K562 (cell line): ENCODE results near the gene TMEM203. TPM values are rescaled to one million over a fixed set of nuclear protein-coding genes. Genes with fewer than 3 reads are reported as not detected.
A peak's percentile ranks its signal among the peaks of the same experiment; 100 is the strongest.

Experiments used
- C11orf30 ChIP-seq: fragments of 450-650 bp; IDR thresholded peaks from 2 replicates; pipeline ENCODE4 v1.6.1; 2016; ENCODE audit warnings: low read depth, mild to moderate bottlenecking
- FOXK1 ChIP-seq: sonication (generic); formaldehyde crosslinking; IDR thresholded peaks from 2 replicates; pipeline ENCODE4 v1.8.0; 2022; ENCODE audit warnings: missing genetic modification reagents, mild to moderate bottlenecking, borderline replicate concordance
- KDM4B ChIP-seq, 2 experiments: fragments of 450-650 bp in 1 of 2; sonication (generic) in 1 of 2; IDR thresholded peaks; 2 replicates each; pipeline ENCODE4 v1.6.1; 2016 to 2017; ENCODE audit warnings: borderline replicate concordance in 2 of 2, antibody characterized with exemption in 1 of 2, low read depth in 1 of 2, mild to moderate bottlenecking in 1 of 2
- MAFG ChIP-seq: fragments of 450-650 bp; conservative IDR thresholded peaks from 2 replicates; pipeline ENCODE4 v1.6.1; 2016; ENCODE audit warnings: missing genetic modification characterization, missing compliant biosample characterization
- MYBL2 ChIP-seq, 2 experiments: fragments of 450-650 bp in 1 of 2; sonication (generic) in 1 of 2; formaldehyde crosslinking in 1 of 2; IDR thresholded peaks; 2 replicates each; pipeline versions ENCODE4 v1.6.1 to v1.8.1; 2017 to 2022; ENCODE audit warnings: borderline replicate concordance in 1 of 2, inconsistent platforms in 1 of 2, low read depth in 1 of 2, mild to moderate bottlenecking in 1 of 2, missing genetic modification reagents in 1 of 2, moderate library complexity in 1 of 2
- PTRF ChIP-seq: fragments of 450-650 bp; IDR thresholded peaks from 2 replicates; pipeline ENCODE4 v1.6.1; 2016; ENCODE audit warnings: mild to moderate bottlenecking, missing genetic modification characterization, missing compliant biosample characterization
- SMAD2 ChIP-seq: fragments of 150-350 bp; IDR thresholded peaks from 2 replicates; pipeline ENCODE4 v1.6.1; 2014; ENCODE audit warnings: low read depth, mild to moderate bottlenecking, low read length
- SMARCA5 ChIP-seq: fragments of 450-650 bp; IDR thresholded peaks from 2 replicates; pipeline ENCODE4 v1.6.1; 2016
- TEAD4 ChIP-seq, 2 experiments: sonication (generic) in 1 of 2; formaldehyde crosslinking in 1 of 2; IDR thresholded peaks; 2 replicates each; pipeline versions ENCODE4 v1.6.1 to v1.8.0; 2012 to 2022; ENCODE audit warnings: borderline replicate concordance in 1 of 2, inconsistent platforms in 1 of 2, low read length in 1 of 2, mild to moderate bottlenecking in 1 of 2, missing genetic modification reagents in 1 of 2
- ZNF239 ChIP-seq: fragments of 250-450 bp; sonication (Bioruptor Pico); IDR thresholded peaks from 2 replicates; pipeline ENCODE4 v1.4.0; 2020; ENCODE audit warnings: mild to moderate bottlenecking
- ZNF408 ChIP-seq: fragments of 250-450 bp; sonication (Bioruptor Pico); IDR thresholded peaks from 2 replicates; pipeline ENCODE4 v1.4.0; 2020; ENCODE audit warnings: low read depth, mild to moderate bottlenecking, moderate library complexity
- polyA plus RNA-seq, 8 experiments: library from polyadenylated mRNA; depleted of rRNA in 4 of 8; stranded (reverse) in 5 of 8; unstranded in 3 of 8; fragments of >200 nt; fragmentation: Nextera tagmentation in 2 of 8; fragmentation: Illumina TruSeq in 1 of 8; extraction: Ambion mirVana in 2 of 8; extraction: Trizol in 1 of 8; gene quantifications; 2 replicates each; pipeline versions ENCODE4 v1.2.1 to v1.2.3, GENCODE V29; 2011 to 2014; ENCODE audit warnings: inconsistent platforms in 1 of 8, missing spikeins in 1 of 8
- total RNA-seq, 7 experiments: library from RNA; depleted of rRNA in 6 of 7; stranded (reverse); fragments of >200 nt in 6 of 7; fragmentation: Illumina TruSeq in 2 of 7; extraction: Trizol in 2 of 7; gene quantifications; 2 replicates each; pipeline versions ENCODE4 v1.2.1 to v1.2.3, GENCODE V29; 2011 to 2021; ENCODE audit warnings: low replicate concordance in 1 of 7
- TF ChIP-seq, protein P1 (sequence below): fragments of 250-450 bp; sonication (Bioruptor Pico); IDR thresholded peaks from 2 replicates; pipeline ENCODE4 v1.5.0; 2022; ENCODE audit warnings: mild to moderate bottlenecking
- TF ChIP-seq, protein P2 (sequence below): fragments of 250-450 bp; sonication (Bioruptor Pico); IDR thresholded peaks from 2 replicates; pipeline ENCODE4 v1.4.0; 2020; ENCODE audit warnings: mild to moderate bottlenecking, moderate library complexity
- TF ChIP-seq, protein P3 (sequence below): IDR thresholded peaks from 2 replicates; pipeline ENCODE4 v1.6.1; 2011; ENCODE audit warnings: borderline replicate concordance, low read depth, mild to moderate bottlenecking, moderate library complexity, low read length; ENCODE audit not compliant: insufficient read depth, poor library complexity, severe bottlenecking
- TF ChIP-seq, protein P4 (sequence below): fragments of 200-800 bp; sonication (Bioruptor generic); IDR thresholded peaks from 2 replicates; pipeline ENCODE4 v1.6.1; 2017; ENCODE audit warnings: missing genetic modification characterization, missing compliant biosample characterization
- TF ChIP-seq, protein P5 (sequence below): fragments of 250-450 bp; sonication (Bioruptor Pico); IDR thresholded peaks from 2 replicates; pipeline ENCODE4 v1.8.0; 2021; ENCODE audit warnings: mild to moderate bottlenecking, moderate library complexity

Gene TMEM203
- total and polyA plus RNA-seq, 9 of the 15 experiments (the other 6 are each of a cell fraction or from before 2014, with no cell fraction given), result 8.8 to 59.5 (median 37.6) TPM

GRCh38 chr9:137217276-137218211 lies 12.1 kb upstream of the TMEM203 start (continued):
- TF ChIP-seq SMAD2, result no peak
- TF ChIP-seq SMARCA5, result no peak
- TF ChIP-seq, protein P1, sequence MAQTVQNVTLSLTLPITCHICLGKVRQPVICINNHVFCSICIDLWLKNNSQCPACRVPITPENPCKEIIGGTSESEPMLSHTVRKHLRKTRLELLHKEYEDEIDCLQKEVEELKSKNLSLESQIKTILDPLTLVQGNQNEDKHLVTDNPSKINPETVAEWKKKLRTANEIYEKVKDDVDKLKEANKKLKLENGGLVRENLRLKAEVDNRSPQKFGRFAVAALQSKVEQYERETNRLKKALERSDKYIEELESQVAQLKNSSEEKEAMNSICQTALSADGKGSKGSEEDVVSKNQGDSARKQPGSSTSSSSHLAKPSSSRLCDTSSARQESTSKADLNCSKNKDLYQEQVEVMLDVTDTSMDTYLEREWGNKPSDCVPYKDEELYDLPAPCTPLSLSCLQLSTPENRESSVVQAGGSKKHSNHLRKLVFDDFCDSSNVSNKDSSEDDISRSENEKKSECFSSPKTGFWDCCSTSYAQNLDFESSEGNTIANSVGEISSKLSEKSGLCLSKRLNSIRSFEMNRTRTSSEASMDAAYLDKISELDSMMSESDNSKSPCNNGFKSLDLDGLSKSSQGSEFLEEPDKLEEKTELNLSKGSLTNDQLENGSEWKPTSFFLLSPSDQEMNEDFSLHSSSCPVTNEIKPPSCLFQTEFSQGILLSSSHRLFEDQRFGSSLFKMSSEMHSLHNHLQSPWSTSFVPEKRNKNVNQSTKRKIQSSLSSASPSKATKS (CRISPR knock-in tag), result no peak
- TF ChIP-seq, protein P2, sequence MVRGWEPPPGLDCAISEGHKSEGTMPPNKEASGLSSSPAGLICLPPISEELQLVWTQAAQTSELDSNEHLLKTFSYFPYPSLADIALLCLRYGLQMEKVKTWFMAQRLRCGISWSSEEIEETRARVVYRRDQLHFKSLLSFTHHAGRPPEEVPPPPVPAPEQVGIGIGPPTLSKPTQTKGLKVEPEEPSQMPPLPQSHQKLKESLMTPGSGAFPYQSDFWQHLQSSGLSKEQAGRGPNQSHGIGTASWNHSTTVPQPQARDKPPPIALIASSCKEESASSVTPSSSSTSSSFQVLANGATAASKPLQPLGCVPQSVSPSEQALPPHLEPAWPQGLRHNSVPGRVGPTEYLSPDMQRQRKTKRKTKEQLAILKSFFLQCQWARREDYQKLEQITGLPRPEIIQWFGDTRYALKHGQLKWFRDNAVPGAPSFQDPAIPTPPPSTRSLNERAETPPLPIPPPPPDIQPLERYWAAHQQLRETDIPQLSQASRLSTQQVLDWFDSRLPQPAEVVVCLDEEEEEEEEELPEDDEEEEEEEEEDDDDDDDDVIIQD (CRISPR knock-in tag), result no peak
- TF ChIP-seq, protein P3, sequence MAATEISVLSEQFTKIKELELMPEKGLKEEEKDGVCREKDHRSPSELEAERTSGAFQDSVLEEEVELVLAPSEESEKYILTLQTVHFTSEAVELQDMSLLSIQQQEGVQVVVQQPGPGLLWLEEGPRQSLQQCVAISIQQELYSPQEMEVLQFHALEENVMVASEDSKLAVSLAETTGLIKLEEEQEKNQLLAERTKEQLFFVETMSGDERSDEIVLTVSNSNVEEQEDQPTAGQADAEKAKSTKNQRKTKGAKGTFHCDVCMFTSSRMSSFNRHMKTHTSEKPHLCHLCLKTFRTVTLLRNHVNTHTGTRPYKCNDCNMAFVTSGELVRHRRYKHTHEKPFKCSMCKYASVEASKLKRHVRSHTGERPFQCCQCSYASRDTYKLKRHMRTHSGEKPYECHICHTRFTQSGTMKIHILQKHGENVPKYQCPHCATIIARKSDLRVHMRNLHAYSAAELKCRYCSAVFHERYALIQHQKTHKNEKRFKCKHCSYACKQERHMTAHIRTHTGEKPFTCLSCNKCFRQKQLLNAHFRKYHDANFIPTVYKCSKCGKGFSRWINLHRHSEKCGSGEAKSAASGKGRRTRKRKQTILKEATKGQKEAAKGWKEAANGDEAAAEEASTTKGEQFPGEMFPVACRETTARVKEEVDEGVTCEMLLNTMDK, result no peak
- no peak for TF ChIP-seq MAFG (tag)
- no peak for TF ChIP-seq FOXK1
- no peak for TF ChIP-seq ZNF408 (CRISPR knock-in tag)
- no peak for TF ChIP-seq KDM4B (IDR thresholded peaks at IDR 0.05; ENCODE audit: borderline replicate concordance in 2 of 2, low read depth in 1 of 2)
- TF ChIP-seq, protein P4, sequence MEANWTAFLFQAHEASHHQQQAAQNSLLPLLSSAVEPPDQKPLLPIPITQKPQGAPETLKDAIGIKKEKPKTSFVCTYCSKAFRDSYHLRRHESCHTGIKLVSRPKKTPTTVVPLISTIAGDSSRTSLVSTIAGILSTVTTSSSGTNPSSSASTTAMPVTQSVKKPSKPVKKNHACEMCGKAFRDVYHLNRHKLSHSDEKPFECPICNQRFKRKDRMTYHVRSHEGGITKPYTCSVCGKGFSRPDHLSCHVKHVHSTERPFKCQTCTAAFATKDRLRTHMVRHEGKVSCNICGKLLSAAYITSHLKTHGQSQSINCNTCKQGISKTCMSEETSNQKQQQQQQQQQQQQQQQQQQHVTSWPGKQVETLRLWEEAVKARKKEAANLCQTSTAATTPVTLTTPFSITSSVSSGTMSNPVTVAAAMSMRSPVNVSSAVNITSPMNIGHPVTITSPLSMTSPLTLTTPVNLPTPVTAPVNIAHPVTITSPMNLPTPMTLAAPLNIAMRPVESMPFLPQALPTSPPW (CRISPR knock-in tag), result peak; percentile 59; the same call in 1 of the 2 replicates
- TF ChIP-seq, protein P5, sequence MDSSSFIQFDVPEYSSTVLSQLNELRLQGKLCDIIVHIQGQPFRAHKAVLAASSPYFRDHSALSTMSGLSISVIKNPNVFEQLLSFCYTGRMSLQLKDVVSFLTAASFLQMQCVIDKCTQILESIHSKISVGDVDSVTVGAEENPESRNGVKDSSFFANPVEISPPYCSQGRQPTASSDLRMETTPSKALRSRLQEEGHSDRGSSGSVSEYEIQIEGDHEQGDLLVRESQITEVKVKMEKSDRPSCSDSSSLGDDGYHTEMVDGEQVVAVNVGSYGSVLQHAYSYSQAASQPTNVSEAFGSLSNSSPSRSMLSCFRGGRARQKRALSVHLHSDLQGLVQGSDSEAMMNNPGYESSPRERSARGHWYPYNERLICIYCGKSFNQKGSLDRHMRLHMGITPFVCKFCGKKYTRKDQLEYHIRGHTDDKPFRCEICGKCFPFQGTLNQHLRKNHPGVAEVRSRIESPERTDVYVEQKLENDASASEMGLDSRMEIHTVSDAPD, result no peak
- TF ChIP-seq MYBL2 (IDR thresholded peaks at IDR 0.05; ENCODE audit: low read depth), result no peak
- TF ChIP-seq MYBL2 (CRISPR knock-in tag; IDR thresholded peaks at IDR 0.05; ENCODE audit: borderline replicate concordance), result no peak
- TF ChIP-seq TEAD4 (IDR thresholded peaks at IDR 0.05; ENCODE audit: low read length), result no peak
- TF ChIP-seq TEAD4 (CRISPR knock-in tag; IDR thresholded peaks at IDR 0.05; ENCODE audit: borderline replicate concordance), result no peak
- TF ChIP-seq C11orf30, result peak; percentile 62; the same call in 1 of the 2 replicates
- TF ChIP-seq ZNF239 (CRISPR knock-in tag), result no peak
- no peak for TF ChIP-seq PTRF (tag)
